Esophagus squamous epithelium (tissue), 4 donors: ENCODE measurements around the gene GRK5.

Experiments
- POLR2A ChIP-seq, 4 donors: fragments of 450-650 bp; IDR thresholded peaks; one replicate each; pipeline ENCODE4 v1.6.1; 2017; ENCODE audit warnings: antibody characterized with exemption in 4 of 4, mild to moderate bottlenecking in 4 of 4, moderate library complexity in 3 of 4
- TF ChIP-seq, protein P1 (sequence below), 6 experiments: fragments of 450-650 bp in 4 of 6; fragments of 200-600 bp in 2 of 6; sonication (generic) in 2 of 6; IDR thresholded peaks; one replicate each; pipeline ENCODE4 v1.5.1; 2016 to 2019; ENCODE audit warnings: antibody characterized with exemption in 6 of 6, mild to moderate bottlenecking in 4 of 6, moderate library complexity in 4 of 6

DNA sequence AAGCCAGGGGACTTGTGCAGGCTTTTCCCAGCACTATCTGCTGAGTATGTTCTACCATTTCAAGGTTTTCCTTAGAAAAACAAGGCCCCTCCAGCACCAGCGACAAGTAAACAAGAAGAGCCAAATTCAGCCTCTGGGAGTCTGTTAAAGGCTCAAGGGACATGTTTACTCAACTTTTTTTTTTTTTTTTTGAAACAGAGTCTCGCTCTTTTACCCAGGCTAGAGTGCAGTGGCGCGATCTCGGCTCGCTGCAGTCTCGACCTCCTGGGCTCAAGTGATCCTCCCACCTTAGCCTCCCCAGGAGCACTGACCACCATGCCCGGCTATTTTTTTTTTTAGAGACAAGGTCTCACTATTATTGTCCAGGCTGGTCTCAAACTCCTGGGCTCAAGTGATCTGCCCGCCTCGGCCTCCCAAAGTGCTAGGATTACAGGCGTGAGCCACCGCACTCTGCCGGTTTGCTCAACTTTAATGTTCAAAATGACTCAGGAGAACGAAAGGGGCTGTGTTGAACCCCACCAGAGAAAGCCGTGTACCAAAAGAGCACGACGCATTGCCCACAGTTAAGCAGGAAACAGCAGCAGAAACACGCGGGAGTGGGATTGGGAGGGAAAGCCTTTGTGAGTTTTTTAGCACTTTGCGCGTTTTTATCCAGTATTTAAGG lies 29.5 kb upstream of the GRK5 start:
- TF ChIP-seq, protein P1, sequence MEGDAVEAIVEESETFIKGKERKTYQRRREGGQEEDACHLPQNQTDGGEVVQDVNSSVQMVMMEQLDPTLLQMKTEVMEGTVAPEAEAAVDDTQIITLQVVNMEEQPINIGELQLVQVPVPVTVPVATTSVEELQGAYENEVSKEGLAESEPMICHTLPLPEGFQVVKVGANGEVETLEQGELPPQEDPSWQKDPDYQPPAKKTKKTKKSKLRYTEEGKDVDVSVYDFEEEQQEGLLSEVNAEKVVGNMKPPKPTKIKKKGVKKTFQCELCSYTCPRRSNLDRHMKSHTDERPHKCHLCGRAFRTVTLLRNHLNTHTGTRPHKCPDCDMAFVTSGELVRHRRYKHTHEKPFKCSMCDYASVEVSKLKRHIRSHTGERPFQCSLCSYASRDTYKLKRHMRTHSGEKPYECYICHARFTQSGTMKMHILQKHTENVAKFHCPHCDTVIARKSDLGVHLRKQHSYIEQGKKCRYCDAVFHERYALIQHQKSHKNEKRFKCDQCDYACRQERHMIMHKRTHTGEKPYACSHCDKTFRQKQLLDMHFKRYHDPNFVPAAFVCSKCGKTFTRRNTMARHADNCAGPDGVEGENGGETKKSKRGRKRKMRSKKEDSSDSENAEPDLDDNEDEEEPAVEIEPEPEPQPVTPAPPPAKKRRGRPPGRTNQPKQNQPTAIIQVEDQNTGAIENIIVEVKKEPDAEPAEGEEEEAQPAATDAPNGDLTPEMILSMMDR (IDR thresholded peaks at IDR 0.05): no peak
- TF ChIP-seq POLR2A (IDR thresholded peaks at IDR 0.05): no peak
